ENCODE results near the gene SEMA3D. TPM values are rescaled to one million over a fixed set of nuclear protein-coding genes. Genes with fewer than 3 reads are reported as not detected.

The SEMA3D gene
- total RNA-seq, 4 donors from 2014 or later = 1.4 to 1.6 (median 1.5) TPM; not detected in 1

- Histone ChIP-seq H3K36me3 (no peaks in the 10 kb centered on the region), H3K27me3 (no peaks in the 10 kb centered on the region), H3K4me3 (no peak overlapping the region), H3K4me1 (no peaks in the 10 kb centered on the region), H3K27ac (no peak overlapping the region), H3K9me3 (no peaks in the 10 kb centered on the region)
- no peak for DNase-seq
- TF ChIP-seq POLR2A (IDR thresholded peaks at IDR 0.05) (no peak), POLR2AphosphoS5 (IDR thresholded peaks at IDR 0.05) (no peak), EP300 (IDR thresholded peaks at IDR 0.05; ENCODE audit: low read depth) (no peak), CTCF (IDR thresholded peaks at IDR 0.05) (no peak)
- in situ Hi-C loops (cut with MboI; ENCODE audit: low pct_ligation_motif_present in 1 of 4, low pct_unique_long_range_greater_than_20kb in 1 of 4, low sequenced_read_pairs in 3 of 4) = no loop called here
- WGBS, 2 donors (ENCODE audit: low coverage in 1 of 2) = 81% methylated on average over 4 of the region's 4 CpGs
- intact Hi-C loops (cut with DNase I; ENCODE audit: low total_unique reads) = no loop called here
Observed at GRCh38 chr7:85125176-85125575, 61.7 kb downstream of the SEMA3D start.

DNA sequence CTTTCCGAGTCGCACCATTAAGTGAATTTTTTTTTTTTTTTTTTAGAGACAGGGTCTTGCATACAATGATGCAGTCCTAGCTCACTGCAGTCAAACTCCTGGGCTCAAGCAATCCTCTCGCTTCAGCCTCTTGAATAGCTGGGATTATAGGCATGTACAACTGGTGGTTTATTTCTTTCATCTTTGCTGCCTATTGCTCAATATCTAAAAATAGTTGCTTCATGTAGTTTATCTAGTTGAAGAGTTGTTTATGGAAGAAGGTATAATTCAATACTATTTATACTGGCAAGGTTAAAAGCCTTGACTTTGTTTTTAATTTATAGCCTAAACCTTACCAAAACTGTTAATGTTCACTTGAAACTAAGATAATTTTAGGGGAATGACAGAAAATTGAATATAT, 66.9 kb downstream of the SEMA3D start:
- Histone ChIP-seq H3K4me3 (no peak overlapping the region), H3K9me3 (no peaks in the 10 kb centered on the region), H3K4me1 (no peaks in the 10 kb centered on the region), H3K36me3 (no peaks in the 10 kb centered on the region), H3K27me3 (no peaks in the 10 kb centered on the region), H3K27ac (no peak overlapping the region)
- TF ChIP-seq EP300 (IDR thresholded peaks at IDR 0.05; ENCODE audit: low read depth) (no peak), POLR2AphosphoS5 (IDR thresholded peaks at IDR 0.05) (no peak), POLR2A (IDR thresholded peaks at IDR 0.05) (no peak), CTCF (IDR thresholded peaks at IDR 0.05) (no peak)
- WGBS, 2 donors (ENCODE audit: low coverage in 1 of 2) = 63 to 81% methylated on average over 2 to 3 of the region's 3 CpGs
- in situ Hi-C loops (cut with MboI; ENCODE audit: low pct_ligation_motif_present in 1 of 4, low pct_unique_long_range_greater_than_20kb in 1 of 4, low sequenced_read_pairs in 3 of 4) (no loop called here), intact Hi-C loops (cut with DNase I; ENCODE audit: low total_unique reads) (no loop called here)
- no peak for DNase-seq

DNA sequence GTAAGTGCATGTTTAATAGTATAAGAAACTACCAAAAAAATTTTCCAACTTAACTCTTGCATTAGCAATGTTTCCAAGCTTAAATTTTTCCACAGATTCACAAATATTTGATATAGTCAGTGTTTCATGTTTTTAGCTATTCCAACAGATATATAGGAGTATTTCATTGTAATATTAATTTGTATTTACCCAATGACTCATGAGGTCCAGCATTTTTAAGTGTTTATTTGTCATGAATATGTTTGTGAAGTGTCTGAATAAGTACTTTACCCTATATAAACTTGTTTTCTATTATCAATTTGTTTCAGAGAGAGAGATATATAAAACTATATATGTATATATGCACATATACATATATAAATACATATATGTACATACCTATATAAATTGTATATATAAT, 71.0 kb downstream of the SEMA3D start:
- Histone ChIP-seq H3K4me3 (no peak overlapping the region), H3K36me3 (no peaks in the 10 kb centered on the region), H3K9me3 (no peaks in the 10 kb centered on the region), H3K27ac (no peak overlapping the region), H3K4me1 (no peaks in the 10 kb centered on the region), H3K27me3 (no peaks in the 10 kb centered on the region)
- intact Hi-C loops (cut with DNase I; ENCODE audit: low total_unique reads) = no loop called here
- TF ChIP-seq EP300 (IDR thresholded peaks at IDR 0.05; ENCODE audit: low read depth) = no peak
- no peak for TF ChIP-seq POLR2A (IDR thresholded peaks at IDR 0.05)
- no peak for TF ChIP-seq CTCF (IDR thresholded peaks at IDR 0.05)
- no peak for TF ChIP-seq POLR2AphosphoS5 (IDR thresholded peaks at IDR 0.05)
- no peak for DNase-seq
- in situ Hi-C loops (cut with MboI; ENCODE audit: low pct_ligation_motif_present in 1 of 4, low pct_unique_long_range_greater_than_20kb in 1 of 4, low sequenced_read_pairs in 3 of 4) = no loop called here

DNA sequence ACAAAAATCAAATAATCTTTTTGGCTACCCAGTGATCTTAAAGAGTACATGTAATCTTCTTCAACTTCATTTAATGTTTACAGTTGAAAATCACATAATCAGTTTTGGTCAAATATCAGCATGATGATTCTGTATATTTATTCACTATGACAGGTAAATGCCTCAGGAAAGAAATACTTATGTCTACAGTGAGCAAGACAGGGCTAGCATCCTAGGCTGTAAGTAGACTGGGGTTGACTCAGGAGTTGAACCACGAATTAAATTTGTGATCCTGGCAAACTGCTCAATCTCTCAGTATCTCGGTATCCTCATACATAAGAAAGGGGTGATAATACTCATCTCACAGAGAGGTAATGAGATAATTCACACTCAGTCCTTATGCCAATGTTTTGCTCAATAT, 71.8 kb downstream of the SEMA3D start:
- Histone ChIP-seq H3K4me1 (no peaks in the 10 kb centered on the region), H3K4me3 (no peak overlapping the region), H3K27ac (no peak overlapping the region), H3K27me3 (no peaks in the 10 kb centered on the region), H3K36me3 (no peaks in the 10 kb centered on the region), H3K9me3 (no peaks in the 10 kb centered on the region)
- no peak for DNase-seq
- TF ChIP-seq POLR2A (IDR thresholded peaks at IDR 0.05) (no peak), CTCF (IDR thresholded peaks at IDR 0.05) (no peak), EP300 (IDR thresholded peaks at IDR 0.05; ENCODE audit: low read depth) (no peak), POLR2AphosphoS5 (IDR thresholded peaks at IDR 0.05) (no peak)
- 85% methylated on average over 2 of the region's 2 CpGs for WGBS, 2 donors (ENCODE audit: low coverage in 1 of 2)
- intact Hi-C loops (cut with DNase I; ENCODE audit: low total_unique reads) (no loop called here), in situ Hi-C loops (cut with MboI; ENCODE audit: low pct_ligation_motif_present in 1 of 4, low pct_unique_long_range_greater_than_20kb in 1 of 4, low sequenced_read_pairs in 3 of 4) (no loop called here)

All from transverse colon (tissue), 4 donors.